Measurements from ENCODE around the gene RAMP1.

RAMP1 gene

GRCh38 chr2:237940828-237941227, 81.4 kb downstream of the RAMP1 start:
- Histone ChIP-seq H3K9ac (ENCODE audit: low read length) (no peak overlapping the region), H3K4me2 (ENCODE audit: low read depth, low read length, poor library complexity, severe bottlenecking) (no peak overlapping the region), H3K9me3 (ENCODE audit: insufficient read depth, low read length) (peaks cover 15% of the 10 kb centered on the region; the same call in 1 of the 2 replicates), H4K20me1 (ENCODE audit: low read depth, low read length) (no peaks in the 10 kb centered on the region), H3K79me2 (ENCODE audit: insufficient read depth, low read length) (no peaks in the 10 kb centered on the region), H3K36me3 (ENCODE audit: low read length) (no peaks in the 10 kb centered on the region), H2AFZ (ENCODE audit: low read depth, low read length, severe bottlenecking) (no peak overlapping the region), H3K27me3 (ENCODE audit: low read length) (no peaks in the 10 kb centered on the region), H3F3A (ENCODE audit: insufficient read depth) (no peaks in the 10 kb centered on the region), H3K27ac (ENCODE audit: low read depth, low read length) (no peak overlapping the region), H3K4me3 (ENCODE audit: insufficient read depth, low read length, poor library complexity, severe bottlenecking) (no peak overlapping the region), H3K9me2 (replicated peaks; ENCODE audit: insufficient read depth, low read length) (no peaks in the 10 kb centered on the region)
- TF ChIP-seq CTCF (IDR thresholded peaks at IDR 0.05; ENCODE audit: insufficient read depth, low read length, poor library complexity, severe bottlenecking) = no peak
- TF ChIP-seq EZH2phosphoT487 (conservative IDR thresholded peaks at IDR 0.05; ENCODE audit: low read length) = no peak

- no peak overlapping the region for H3K4me2 ChIP-seq (ENCODE audit: low read depth, low read length, poor library complexity, severe bottlenecking)
- H3K9me3 ChIP-seq (ENCODE audit: insufficient read depth, low read length) = peaks cover 15% of the 10 kb centered on the region; the same call in 1 of the 2 replicates
- no peaks in the 10 kb centered on the region for H3K27me3 ChIP-seq (ENCODE audit: low read length)
- H3K79me2 ChIP-seq (ENCODE audit: insufficient read depth, low read length) = no peaks in the 10 kb centered on the region
- no peaks in the 10 kb centered on the region for H4K20me1 ChIP-seq (ENCODE audit: low read depth, low read length)
- no peak overlapping the region for H3K9ac ChIP-seq (ENCODE audit: low read length)
- no peak overlapping the region for H3K4me3 ChIP-seq (ENCODE audit: insufficient read depth, low read length, poor library complexity, severe bottlenecking)
- no peak overlapping the region for H2AFZ ChIP-seq (ENCODE audit: low read depth, low read length, severe bottlenecking)
- no peaks in the 10 kb centered on the region for H3F3A ChIP-seq (ENCODE audit: insufficient read depth)
- TF ChIP-seq CTCF (IDR thresholded peaks at IDR 0.05; ENCODE audit: insufficient read depth, low read length, poor library complexity, severe bottlenecking) = no peak
- H3K27ac ChIP-seq (ENCODE audit: low read depth, low read length) = no peak overlapping the region
- H3K36me3 ChIP-seq (ENCODE audit: low read length) = no peaks in the 10 kb centered on the region
- H3K9me2 ChIP-seq (replicated peaks; ENCODE audit: insufficient read depth, low read length) = no peaks in the 10 kb centered on the region
Measured at GRCh38 chr2:237941239-237941638, 81.8 kb downstream of the RAMP1 start.

GRCh38 chr2:237942513-237942899, 83.1 kb downstream of the RAMP1 start:
- Histone ChIP-seq H3K9me3 (ENCODE audit: insufficient read depth, low read length) (peaks cover 15% of the 10 kb centered on the region; the same call in 1 of the 2 replicates), H3K9me2 (replicated peaks; ENCODE audit: insufficient read depth, low read length) (no peaks in the 10 kb centered on the region), H3K4me3 (ENCODE audit: insufficient read depth, low read length, poor library complexity, severe bottlenecking) (no peak overlapping the region), H3K4me2 (ENCODE audit: low read depth, low read length, poor library complexity, severe bottlenecking) (no peak overlapping the region), H3K27ac (ENCODE audit: low read depth, low read length) (no peak overlapping the region), H3K36me3 (ENCODE audit: low read length) (no peaks in the 10 kb centered on the region), H3K79me2 (ENCODE audit: insufficient read depth, low read length) (no peaks in the 10 kb centered on the region), H3K9ac (ENCODE audit: low read length) (no peak overlapping the region), H2AFZ (ENCODE audit: low read depth, low read length, severe bottlenecking) (no peak overlapping the region), H3K27me3 (ENCODE audit: low read length) (no peaks in the 10 kb centered on the region), H4K20me1 (ENCODE audit: low read depth, low read length) (no peaks in the 10 kb centered on the region), H3F3A (ENCODE audit: insufficient read depth) (no peaks in the 10 kb centered on the region)
- TF ChIP-seq EZH2phosphoT487 (conservative IDR thresholded peaks at IDR 0.05; ENCODE audit: low read length) (no peak), CTCF (IDR thresholded peaks at IDR 0.05; ENCODE audit: insufficient read depth, low read length, poor library complexity, severe bottlenecking) (no peak)

All from SU-DHL-6 (cell line).